H9 (cell line): ENCODE data around the gene IFNGR1. TPM values are rescaled to one million over a fixed set of nuclear protein-coding genes. Genes with fewer than 3 reads are reported as not detected.

Source experiments
- DNase-seq: peaks from one replicate; pipeline ENCODE4 v3.0.0-alpha.2; 2017
- H2AFZ ChIP-seq: one replicate; pipeline ENCODE4 v1.6.1; 2013; ENCODE audit warnings: mild to moderate bottlenecking, low read length, control low read depth, moderate library complexity
- H2AK5ac ChIP-seq: 2 replicates; pipeline ENCODE4 v1.6.1; 2013; ENCODE audit warnings: low read length, control low read depth, mixed read lengths; ENCODE audit not compliant: insufficient read length
- H2BK120ac ChIP-seq: one replicate; pipeline ENCODE4 v1.6.1; 2013; ENCODE audit warnings: low read depth, mild to moderate bottlenecking, low read length, control low read depth, inconsistent platforms; ENCODE audit not compliant: poor library complexity, severe bottlenecking
- H2BK12ac ChIP-seq: 2 replicates; pipeline ENCODE4 v1.6.1; 2013; ENCODE audit warnings: low read length, control low read depth, mixed read lengths, low read depth; ENCODE audit not compliant: insufficient read length
- H2BK15ac ChIP-seq: 2 replicates; pipeline ENCODE4 v1.6.1; 2013; ENCODE audit warnings: low read depth, low read length, control low read depth
- H2BK20ac ChIP-seq: one replicate; pipeline ENCODE4 v1.6.1; 2013; ENCODE audit warnings: low read depth, mild to moderate bottlenecking, low read length, control low read depth, inconsistent platforms; ENCODE audit not compliant: poor library complexity, severe bottlenecking
- H2BK5ac ChIP-seq: 2 replicates; pipeline ENCODE4 v1.6.1; 2013; ENCODE audit warnings: low read length, control low read depth, mixed read lengths; ENCODE audit not compliant: insufficient read length
- H3K14ac ChIP-seq: 2 replicates; pipeline ENCODE4 v1.6.1; 2013; ENCODE audit warnings: low read length, control low read depth; ENCODE audit not compliant: insufficient read depth
- H3K18ac ChIP-seq: 2 replicates; pipeline ENCODE4 v1.6.1; 2013; ENCODE audit warnings: low read depth, mild to moderate bottlenecking, mixed read lengths, low read length, control low read depth; ENCODE audit not compliant: insufficient read length
- H3K23ac ChIP-seq: 2 replicates; pipeline ENCODE4 v1.6.1; 2013; ENCODE audit warnings: low read length, control low read depth, mixed read lengths, low read depth; ENCODE audit not compliant: insufficient read length
- H3K23me2 ChIP-seq: 2 replicates; pipeline ENCODE4 v1.6.1; 2013; ENCODE audit warnings: low read depth, mild to moderate bottlenecking, mixed read lengths, low read length, control low read depth; ENCODE audit not compliant: insufficient read length, poor library complexity, severe bottlenecking
- H3K27ac ChIP-seq: 2 replicates; pipeline ENCODE4 v1.5.1; 2013; ENCODE audit warnings: low read length, control low read depth, mixed read lengths, low read depth; ENCODE audit not compliant: insufficient read length
- H3K27me3 ChIP-seq: 2 replicates; pipeline ENCODE4 v1.6.1; 2013; ENCODE audit warnings: low read length, control low read depth, inconsistent platforms; ENCODE audit not compliant: insufficient read depth
- H3K4ac ChIP-seq: 2 replicates; pipeline ENCODE4 v1.6.1; 2013; ENCODE audit warnings: low read depth, mild to moderate bottlenecking, control low read depth, inconsistent platforms, low read length, moderate library complexity
- H3K4me1 ChIP-seq: 2 replicates; pipeline ENCODE4 v1.6.1; 2013; ENCODE audit warnings: low read length, control low read depth, inconsistent platforms; ENCODE audit not compliant: insufficient read depth
- H3K4me2 ChIP-seq: 2 replicates; pipeline ENCODE4 v1.6.1; 2013; ENCODE audit warnings: low read length, control low read depth, mixed read lengths; ENCODE audit not compliant: insufficient read length, insufficient read depth
- H3K56ac ChIP-seq: 2 replicates; pipeline ENCODE4 v1.6.1; 2013; ENCODE audit warnings: low read depth, mild to moderate bottlenecking, mixed read lengths, low read length, control low read depth; ENCODE audit not compliant: insufficient read length
- H3K79me1 ChIP-seq: 2 replicates; pipeline ENCODE4 v1.6.1; 2013; ENCODE audit warnings: low read depth, mild to moderate bottlenecking, moderate library complexity, low read length, control low read depth, inconsistent platforms; ENCODE audit not compliant: insufficient read depth, poor library complexity, severe bottlenecking
- H3K79me2 ChIP-seq: 2 replicates; pipeline ENCODE4 v1.6.1; 2013; ENCODE audit warnings: low read length, control low read depth, inconsistent platforms; ENCODE audit not compliant: insufficient read depth
- H3K9ac ChIP-seq: 2 replicates; pipeline ENCODE4 v1.6.1; 2013; ENCODE audit warnings: low read length, control low read depth, mixed read lengths; ENCODE audit not compliant: insufficient read length; ENCODE audit errors: extremely low read depth
- H3K9me3 ChIP-seq: one replicate; pipeline ENCODE4 v1.6.1; 2013; ENCODE audit warnings: low read depth, low read length, inconsistent platforms; ENCODE audit not compliant: control insufficient read depth
- H3T11ph ChIP-seq: one replicate; pipeline ENCODE4 v1.6.1; 2013; ENCODE audit warnings: mild to moderate bottlenecking, low read length, control low read depth, inconsistent platforms
- H4K20me1 ChIP-seq: one replicate; pipeline ENCODE4 v1.6.1; 2013; ENCODE audit not compliant: control insufficient read depth, insufficient read length, insufficient read depth
- H4K5ac ChIP-seq: 2 replicates; pipeline ENCODE4 v1.6.1; 2013; ENCODE audit warnings: low read depth, mild to moderate bottlenecking, mixed read lengths, low read length, control low read depth; ENCODE audit not compliant: insufficient read length
- H4K8ac ChIP-seq: replicated peaks from 2 replicates; pipeline ENCODE4 v1.6.1; 2013; ENCODE audit warnings: low read length, control low read depth, mixed read lengths, low read depth; ENCODE audit not compliant: insufficient read length
- H4K91ac ChIP-seq: 2 replicates; pipeline ENCODE4 v1.6.1; 2013; ENCODE audit warnings: low read depth, mild to moderate bottlenecking, moderate library complexity, mixed read lengths, low read length, control low read depth; ENCODE audit not compliant: insufficient read length
- H3K27ac Mint-ChIP-seq, 3 experiments: 2 replicates in 2 of 3; 3 replicates in 1 of 3; pipeline ENCODE4 v1.8.0; 2020 to 2021; ENCODE audit warnings: mixed read lengths in 3 of 3, mild to moderate bottlenecking in 1 of 3, moderate library complexity in 1 of 3
- H3K27me3 Mint-ChIP-seq: 2 replicates; pipeline ENCODE4 v1.8.0; 2021; ENCODE audit warnings: low read depth, mild to moderate bottlenecking, moderate library complexity, mixed read lengths
- H3K36me3 Mint-ChIP-seq, 3 experiments: 2 replicates in 2 of 3; 3 replicates in 1 of 3; pipeline ENCODE4 v1.8.0; 2020 to 2021; ENCODE audit warnings: low read depth in 3 of 3, mixed read lengths in 3 of 3; ENCODE audit not compliant: insufficient read depth in 1 of 3
- H3K4me1 Mint-ChIP-seq, 2 experiments: 2 replicates each; pipeline ENCODE4 v1.8.0; 2020; ENCODE audit warnings: mixed read lengths in 2 of 2
- H3K4me3 Mint-ChIP-seq, 2 experiments: 2 replicates in 1 of 2; 3 replicates in 1 of 2; pipeline ENCODE4 v1.8.0; 2020 to 2021; ENCODE audit warnings: mild to moderate bottlenecking in 2 of 2, mixed read lengths in 2 of 2, moderate library complexity in 1 of 2
- H3K9me3 Mint-ChIP-seq, 2 experiments: 2 replicates in 1 of 2; 3 replicates in 1 of 2; pipeline ENCODE4 v1.8.0; 2020; ENCODE audit warnings: mild to moderate bottlenecking in 2 of 2, mixed read lengths in 2 of 2, moderate library complexity in 1 of 2
- WGBS: extraction: QIAGEN DNeasy Blood & Tissue Kit; methylation state at CpG from one replicate; pipeline ENCODE4 v1.1.7; 2013; ENCODE audit warnings: missing lambda C conversion rate, low lambda C conversion rate, mixed read lengths; ENCODE audit not compliant: insufficient read length; ENCODE audit errors: extremely low coverage; 5-methylcytosine and 5-hydroxymethylcytosine counted together
- total RNA-seq: library from RNA; stranded (reverse); gene quantifications from 2 replicates; pipeline ENCODE4 v1.2.1, GENCODE V29; 2021
- TF ChIP-seq, protein P1 (sequence below): fragments of 200-600 bp; sonication (generic); conservative IDR thresholded peaks from 3 replicates; pipeline ENCODE4 v1.8.0; 2021; ENCODE audit warnings: antibody characterized with exemption, mild to moderate bottlenecking

The IFNGR1 gene
- total RNA-seq, 1 experiment from 2014 or later, result 32.2 TPM

DNA sequence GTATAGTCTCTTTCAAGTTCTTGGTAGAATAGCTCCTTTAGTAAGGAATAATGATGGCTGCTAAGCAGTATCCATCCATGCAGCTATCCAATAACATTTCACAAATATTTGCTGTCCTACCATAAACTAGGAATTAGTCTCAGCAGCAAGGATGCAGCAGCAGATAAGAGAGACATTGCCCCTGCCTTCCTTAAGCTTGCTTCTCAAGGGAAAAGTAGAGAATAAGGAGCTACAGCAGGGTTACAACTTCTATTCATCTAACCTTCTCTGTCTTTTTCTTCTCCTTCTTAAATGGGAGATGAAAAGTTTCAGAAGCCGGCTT lies 48.2 kb downstream of the IFNGR1 start:
- H3T11ph ChIP-seq, result no peak overlapping the region
- no peak overlapping the region for H3K18ac ChIP-seq
- Mint-ChIP-seq H3K4me3 (no peak overlapping the region), H3K4me1 (peaks cover 27% of the 10 kb centered on the region in 2 experiments), H3K36me3 (peaks cover 10 to 20% (median 15%) of the 10 kb centered on the region in 3 experiments; a peak in 6 of 7 replicates), H3K27ac (no peak overlapping the region), H3K9me3 (peaks cover 12 to 27% of the 10 kb centered on the region in 2 experiments; a peak in 4 of 5 replicates), H3K27me3 (peaks cover 6% of the 10 kb centered on the region)
- H3K9ac ChIP-seq, result no peak overlapping the region
- H3K9me3 ChIP-seq, result no peaks in the 10 kb centered on the region
- H2AK5ac ChIP-seq, result no peak overlapping the region
- no peak overlapping the region for H2AFZ ChIP-seq
- H3K4me2 ChIP-seq, result no peak overlapping the region
- H4K8ac ChIP-seq, result no peak overlapping the region
- no peak overlapping the region for H3K23ac ChIP-seq
- no peaks in the 10 kb centered on the region for H3K23me2 ChIP-seq
- no peaks in the 10 kb centered on the region for H4K20me1 ChIP-seq
- H2BK15ac ChIP-seq, result no peak overlapping the region
- no peak overlapping the region for H3K27ac ChIP-seq
- no CpG with 5 or more reads among the region's 1 CpG for WGBS
- H2BK12ac ChIP-seq, result no peak overlapping the region
- H4K5ac ChIP-seq, result no peak overlapping the region
- no peaks in the 10 kb centered on the region for H3K79me1 ChIP-seq
- H3K27me3 ChIP-seq, result no peaks in the 10 kb centered on the region
- H2BK120ac ChIP-seq, result no peak overlapping the region
- H3K79me2 ChIP-seq, result no peaks in the 10 kb centered on the region
- H3K4ac ChIP-seq, result no peak overlapping the region
- H3K4me1 ChIP-seq, result peaks cover 4% of the 10 kb centered on the region; the same call in 1 of the 2 replicates
- H2BK5ac ChIP-seq, result no peak overlapping the region
- no peak overlapping the region for H3K14ac ChIP-seq
- TF ChIP-seq, protein P1, sequence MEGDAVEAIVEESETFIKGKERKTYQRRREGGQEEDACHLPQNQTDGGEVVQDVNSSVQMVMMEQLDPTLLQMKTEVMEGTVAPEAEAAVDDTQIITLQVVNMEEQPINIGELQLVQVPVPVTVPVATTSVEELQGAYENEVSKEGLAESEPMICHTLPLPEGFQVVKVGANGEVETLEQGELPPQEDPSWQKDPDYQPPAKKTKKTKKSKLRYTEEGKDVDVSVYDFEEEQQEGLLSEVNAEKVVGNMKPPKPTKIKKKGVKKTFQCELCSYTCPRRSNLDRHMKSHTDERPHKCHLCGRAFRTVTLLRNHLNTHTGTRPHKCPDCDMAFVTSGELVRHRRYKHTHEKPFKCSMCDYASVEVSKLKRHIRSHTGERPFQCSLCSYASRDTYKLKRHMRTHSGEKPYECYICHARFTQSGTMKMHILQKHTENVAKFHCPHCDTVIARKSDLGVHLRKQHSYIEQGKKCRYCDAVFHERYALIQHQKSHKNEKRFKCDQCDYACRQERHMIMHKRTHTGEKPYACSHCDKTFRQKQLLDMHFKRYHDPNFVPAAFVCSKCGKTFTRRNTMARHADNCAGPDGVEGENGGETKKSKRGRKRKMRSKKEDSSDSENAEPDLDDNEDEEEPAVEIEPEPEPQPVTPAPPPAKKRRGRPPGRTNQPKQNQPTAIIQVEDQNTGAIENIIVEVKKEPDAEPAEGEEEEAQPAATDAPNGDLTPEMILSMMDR, result no peak
- DNase-seq, result no peak
- H2BK20ac ChIP-seq, result no peak overlapping the region
- no peak overlapping the region for H3K56ac ChIP-seq
- H4K91ac ChIP-seq, result no peak overlapping the region
